Lower lobe of right lung (tissue), 2 donors: Measurements from ENCODE around the gene LGALS9. TPM values are rescaled to one million over a fixed set of nuclear protein-coding genes. Genes with fewer than 3 reads are reported as not detected.

ENCODE experiments used
- ATAC-seq, 2 donors: fragments of 200-7000 bp; cut with Tn5 transposase; one replicate each; pipeline ENCODE4 v1.9.1; 2020 to 2022; ENCODE audit warnings: mild to moderate bottlenecking in 2 of 2, moderate library complexity in 2 of 2
- DNase-seq: peaks from one replicate; pipeline ENCODE4 v3.0.0-alpha.2; 2020
- H3K27ac ChIP-seq: fragments of 200-600 bp; one replicate; pipeline ENCODE4 v1.8.0; 2022
- H3K27me3 ChIP-seq: fragments of 200-600 bp; one replicate; pipeline ENCODE4 v1.8.0; 2022; ENCODE audit warnings: low read depth
- H3K36me3 ChIP-seq: fragments of 200-600 bp; one replicate; pipeline ENCODE4 v1.8.0; 2022; ENCODE audit warnings: mild to moderate bottlenecking
- H3K4me1 ChIP-seq: fragments of 200-600 bp; one replicate; pipeline ENCODE4 v1.8.0; 2022
- H3K4me3 ChIP-seq: fragments of 200-600 bp; one replicate; pipeline ENCODE4 v1.8.0; 2022; ENCODE audit warnings: mild to moderate bottlenecking
- H3K9me3 ChIP-seq: fragments of 200-600 bp; one replicate; pipeline ENCODE4 v1.8.0; 2022
- CTCF ChIP-seq: fragments of 200-600 bp; IDR thresholded peaks from one replicate; pipeline ENCODE4 v1.8.0; 2022; ENCODE audit warnings: antibody characterized with exemption, mild to moderate bottlenecking
- intact Hi-C: fragments of 100-400 bp; cut with DNase I; formaldehyde crosslinking; loops from one replicate; pipeline ENCODE4 v1.11.0; 2022
- total RNA-seq: library from RNA; stranded (reverse); fragmentation: NEBNext Ultra II Directional; extraction: Animal tissue kit (Norgen Biotek cat#: 25700); gene quantifications from one replicate; pipeline ENCODE4 v1.2.1, GENCODE V29; 2021
- donor health status: DM: no; HTN: yes; CAD: no; lungs with severe emphysema.

LGALS9 gene
- total RNA-seq, 1 donor from 2014 or later = 349 TPM

- Histone ChIP-seq H3K27ac (no peak overlapping the region), H3K27me3 (no peaks in the 10 kb centered on the region), H3K36me3 (peaks cover 55% of the 10 kb centered on the region), H3K4me1 (peaks cover 10% of the 10 kb centered on the region), H3K9me3 (no peaks in the 10 kb centered on the region), H3K4me3 (no peak overlapping the region)
- no peak for TF ChIP-seq CTCF
- ATAC-seq = no peak
- DNase-seq = no peak
- intact Hi-C loops = loop anchor here (10.0 kb wide), 2 partner anchors 246 to 366 kb away; no protein-coding TSS in a partner anchor
Measured at GRCh38 chr17:27600471-27600870, 30.5 kb upstream of the LGALS9 start.

DNA sequence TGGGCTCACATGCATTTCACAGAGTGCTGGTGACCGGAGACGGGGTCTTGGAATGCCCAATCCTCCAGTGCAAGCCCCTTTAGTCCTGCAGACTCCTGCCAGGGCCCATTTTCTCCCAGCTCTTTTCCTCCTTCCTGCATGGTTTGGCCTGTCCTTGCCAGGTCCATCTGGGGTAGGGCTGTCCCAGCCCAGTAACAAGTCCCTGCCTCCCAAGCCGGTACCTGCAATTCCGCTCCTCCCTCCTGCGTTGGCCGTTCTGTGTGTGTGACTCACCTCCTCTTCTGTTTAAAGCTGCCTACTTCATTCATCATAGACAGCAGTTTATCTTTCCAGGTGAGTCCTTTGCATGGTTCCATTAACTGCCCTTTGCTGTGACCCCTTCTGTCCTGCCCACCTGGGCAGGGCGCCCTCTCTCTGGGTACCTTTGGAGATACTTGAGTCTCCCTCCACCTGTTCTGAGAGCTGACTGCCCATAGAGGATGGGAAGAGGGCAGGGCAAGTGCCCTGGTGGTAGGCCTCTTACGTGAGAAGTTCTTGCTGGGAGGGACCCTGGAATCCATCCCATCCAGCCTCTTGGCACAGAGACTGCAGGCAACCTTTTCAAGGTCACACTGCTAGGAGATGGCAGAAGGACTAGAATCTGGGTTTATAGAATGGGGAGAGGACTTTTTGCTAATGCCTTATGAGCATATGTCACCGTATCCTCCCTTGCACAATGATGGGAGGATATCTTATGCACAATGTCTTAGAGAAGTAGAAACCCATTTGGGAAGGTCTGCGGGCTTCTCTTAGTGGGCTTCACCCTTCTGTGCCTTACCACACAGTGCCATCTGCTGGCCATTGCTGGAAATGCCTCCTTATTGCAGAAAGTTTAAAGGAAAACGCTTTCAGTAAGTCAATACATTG is 29.7 kb upstream of the LGALS9 start:
- no peaks in the 10 kb centered on the region for H3K27me3 ChIP-seq
- peaks cover 10% of the 10 kb centered on the region for H3K4me1 ChIP-seq
- DNase-seq = peak; percentile 73
- intact Hi-C loops = loop anchor here (10.0 kb wide), 2 partner anchors 247 to 367 kb away; no protein-coding TSS in a partner anchor
- ATAC-seq = peak; percentile 56 to 72
- H3K4me3 ChIP-seq = no peak overlapping the region
- H3K9me3 ChIP-seq = no peaks in the 10 kb centered on the region
- peaks cover 55% of the 10 kb centered on the region for H3K36me3 ChIP-seq
- TF ChIP-seq CTCF = peak; percentile 93
- H3K27ac ChIP-seq = no peak overlapping the region

DNA sequence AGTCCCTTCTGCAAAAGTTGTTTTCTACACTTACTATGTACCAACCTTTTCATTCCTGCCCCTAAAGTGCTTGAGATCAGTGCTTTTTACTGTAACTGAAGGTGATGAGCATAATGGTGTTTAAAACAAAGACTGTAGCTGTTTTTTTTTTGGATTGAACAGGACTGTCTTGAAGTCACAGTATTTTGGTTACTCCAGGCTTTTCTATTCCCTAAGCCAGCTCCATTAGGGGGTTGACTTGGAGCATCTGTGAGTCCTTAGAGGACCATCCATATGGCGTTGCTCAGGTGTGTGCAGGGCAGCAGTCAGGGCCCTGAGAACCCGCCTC is 29.0 kb upstream of the LGALS9 start:
- H3K27me3 ChIP-seq = no peaks in the 10 kb centered on the region
- DNase-seq (no peak), ATAC-seq (no peak)
- H3K9me3 ChIP-seq = no peaks in the 10 kb centered on the region
- TF ChIP-seq CTCF = no peak
- H3K4me3 ChIP-seq = no peak overlapping the region
- H3K36me3 ChIP-seq = peaks cover 58% of the 10 kb centered on the region
- H3K27ac ChIP-seq = no peak overlapping the region
- intact Hi-C loops = loop anchor here (10.0 kb wide), 2 partner anchors 247 to 367 kb away; no protein-coding TSS in a partner anchor
- peaks cover 10% of the 10 kb centered on the region for H3K4me1 ChIP-seq

- Histone ChIP-seq H3K36me3 (peaks cover 58% of the 10 kb centered on the region), H3K4me3 (no peak overlapping the region), H3K4me1 (peaks cover 10% of the 10 kb centered on the region), H3K27ac (no peak overlapping the region), H3K9me3 (no peaks in the 10 kb centered on the region), H3K27me3 (no peaks in the 10 kb centered on the region)
- intact Hi-C loops = loop anchor here (10.0 kb wide), 2 partner anchors 248 to 368 kb away; no protein-coding TSS in a partner anchor
- DNase-seq (peak; percentile 80), ATAC-seq (peak; percentile 73 to 74)
- TF ChIP-seq CTCF = peak; percentile 96
Measured at GRCh38 chr17:27602721-27603420, 28.1 kb upstream of the LGALS9 start.

GRCh38 chr17:27603421-27603770 is 27.6 kb upstream of the LGALS9 start:
- no peak for DNase-seq
- Histone ChIP-seq H3K27me3 (no peaks in the 10 kb centered on the region), H3K4me3 (no peak overlapping the region), H3K4me1 (peaks cover 10% of the 10 kb centered on the region), H3K9me3 (no peaks in the 10 kb centered on the region), H3K36me3 (peaks cover 58% of the 10 kb centered on the region), H3K27ac (no peak overlapping the region)
- no peak for ATAC-seq
- TF ChIP-seq CTCF = no peak
- intact Hi-C loops = loop anchor here (10.0 kb wide), 2 partner anchors 249 to 369 kb away; no protein-coding TSS in a partner anchor
